Limb (tissue), 2 donors: ENCODE measurements around the gene HOXA7.

Source experiments
- DNase-seq, 2 donors: peaks; one replicate each; pipeline ENCODE4 v3.0.0-alpha.2; 2016; ENCODE audit errors: extremely low spot score in 2 of 2

The HOXA7 gene

DNA sequence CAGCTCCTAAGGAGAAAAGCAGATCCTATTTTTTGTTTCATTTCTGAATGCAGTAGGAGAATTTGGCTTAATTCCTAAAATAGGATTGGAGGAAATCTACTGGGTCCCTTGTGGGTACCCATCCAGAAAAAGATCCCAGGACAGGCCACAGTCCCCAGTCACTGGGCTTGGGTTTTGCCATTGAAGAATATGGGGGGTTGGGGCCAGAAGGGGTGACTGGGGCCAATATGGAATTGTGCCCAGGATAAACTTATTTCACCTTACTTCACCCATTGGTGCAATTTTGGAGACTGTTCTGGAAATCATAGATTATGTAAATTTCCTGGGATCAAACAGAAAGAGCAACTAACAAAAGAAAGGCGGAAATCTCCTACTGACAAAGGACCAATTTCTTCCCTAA lies 18.0 kb downstream of the HOXA7 start:
- DNase-seq = peak in 1 of 2 donors; percentile 35

DNA sequence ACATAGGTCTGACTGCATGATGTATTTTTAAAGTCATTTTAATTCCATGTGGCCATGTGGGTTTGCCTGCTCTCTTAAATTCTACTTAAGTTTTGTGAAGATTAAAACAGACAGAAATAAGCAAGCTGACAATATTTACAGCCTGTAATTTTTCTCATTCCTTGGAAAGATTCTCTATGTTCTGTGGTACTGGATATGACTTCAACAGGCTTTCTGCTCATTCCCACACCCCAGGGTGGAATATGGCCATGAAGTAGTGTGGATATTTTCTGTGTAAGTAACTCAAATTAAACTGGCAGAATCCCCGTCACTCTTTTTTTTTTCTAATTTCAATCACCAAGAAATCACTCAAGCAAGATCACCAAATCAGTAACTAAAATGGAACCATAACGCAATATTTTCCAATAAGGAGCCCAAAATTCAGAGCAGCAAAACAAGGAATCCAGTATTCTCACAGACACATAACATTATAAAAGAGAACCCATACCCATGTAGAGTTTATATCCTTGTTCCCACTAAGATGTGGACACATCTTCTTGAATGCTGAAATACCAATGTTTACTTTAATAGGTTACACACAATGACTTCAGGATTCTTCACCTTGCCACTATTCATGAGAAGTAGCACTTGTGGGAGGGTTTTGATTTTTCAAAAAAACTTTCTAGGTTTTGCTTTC lies 18.7 kb downstream of the HOXA7 start:
- DNase-seq = peak in 1 of 2 donors; percentile 19

DNA sequence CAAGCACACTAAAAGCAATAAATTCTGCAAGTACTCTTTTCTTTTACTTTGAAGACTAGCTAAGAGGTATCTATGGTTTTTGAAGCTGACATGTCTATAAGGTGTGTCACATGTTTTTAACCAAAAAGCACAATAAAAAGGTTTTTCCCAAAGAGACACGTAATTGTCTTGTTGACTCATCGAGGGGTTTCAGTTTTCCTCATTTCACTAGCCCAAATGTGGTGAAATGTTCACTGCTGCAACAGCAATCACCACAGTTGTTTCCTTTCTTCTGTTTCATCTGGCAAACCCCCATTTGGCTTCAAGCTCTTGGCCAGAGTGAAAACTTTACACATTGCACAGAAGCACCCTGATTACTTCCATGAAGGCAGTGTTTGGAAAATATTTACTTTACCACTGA lies 22.1 kb downstream of the HOXA7 start:
- DNase-seq = peak in 1 of 2 donors; percentile 27

DNA sequence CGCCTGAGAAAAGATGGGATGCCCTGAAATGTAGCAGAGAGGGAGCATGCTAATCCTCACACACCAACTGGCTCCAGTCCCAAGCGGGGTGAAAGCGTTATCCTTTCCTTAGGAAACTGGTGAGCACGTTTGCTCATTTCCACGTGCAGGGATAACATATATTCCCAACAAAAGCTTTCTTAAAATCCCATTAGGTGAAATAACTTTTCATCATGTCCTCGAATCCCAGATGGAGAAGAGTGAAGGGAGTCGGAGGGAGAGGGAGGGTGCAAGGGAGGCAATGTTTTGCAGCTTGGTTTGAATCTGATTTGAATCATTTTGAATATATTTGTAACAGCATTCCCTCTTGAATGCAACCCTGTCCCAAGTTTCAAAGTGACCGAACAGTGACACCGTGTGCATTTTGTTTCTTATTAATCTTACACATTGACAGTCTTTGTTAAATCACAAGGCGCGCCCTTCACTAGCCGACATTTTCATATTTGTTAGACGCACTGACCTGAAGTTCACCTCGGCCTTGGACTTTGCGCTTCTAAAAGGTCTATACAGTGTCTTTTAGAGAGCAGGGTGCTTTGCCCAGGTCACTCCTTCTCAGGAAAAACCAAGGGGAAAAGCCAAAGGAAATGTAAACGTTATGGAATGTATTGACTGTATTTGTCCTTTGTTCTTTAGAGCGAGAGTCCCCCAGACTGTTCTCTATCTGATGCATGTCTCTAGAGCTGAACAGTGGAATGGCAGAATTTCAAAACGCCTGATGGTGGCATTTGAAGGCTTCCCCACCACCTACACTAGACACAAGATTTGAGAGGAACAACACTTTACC lies 22.9 kb downstream of the HOXA7 start:
- DNase-seq = peak in 1 of 2 donors; percentile 38

DNA sequence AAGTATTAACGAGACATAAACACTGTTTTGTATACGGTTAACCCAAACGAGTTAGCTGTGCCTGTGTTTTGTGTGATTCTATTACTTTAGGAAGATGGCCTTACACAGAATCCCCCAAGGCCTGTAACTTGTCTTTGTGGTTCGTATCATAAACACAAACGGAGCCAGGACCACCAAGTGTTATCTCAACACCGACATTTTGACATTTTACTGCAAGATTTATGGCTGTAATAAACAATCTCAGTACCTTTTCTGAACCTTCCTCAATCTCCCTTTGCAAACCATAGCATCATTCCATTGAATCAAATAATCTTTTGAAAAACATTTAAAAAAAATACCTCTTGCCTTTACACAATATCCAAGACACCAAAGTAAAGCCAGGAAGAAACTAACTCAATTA lies 23.5 kb downstream of the HOXA7 start:
- DNase-seq = peak in 1 of 2 donors; percentile 11

DNA sequence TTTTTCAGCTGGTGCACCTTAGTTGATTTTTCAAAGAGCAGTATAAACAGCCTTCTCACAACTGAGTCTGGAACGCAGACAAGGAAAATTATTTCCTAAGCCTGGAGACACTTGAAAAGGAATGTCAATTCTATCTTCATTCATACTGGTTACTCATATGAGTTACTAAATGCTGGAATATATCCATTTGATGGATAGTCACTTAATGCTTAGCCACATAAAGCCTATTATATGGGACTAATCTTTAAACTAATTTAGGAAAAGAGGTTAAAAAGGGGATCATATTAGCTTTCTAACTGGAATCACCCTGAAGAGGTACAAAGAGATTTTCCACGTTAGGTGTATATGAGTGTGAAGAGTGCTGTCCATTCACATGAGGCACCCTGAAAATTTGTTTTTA lies 24.3 kb downstream of the HOXA7 start:
- DNase-seq = no peak

DNA sequence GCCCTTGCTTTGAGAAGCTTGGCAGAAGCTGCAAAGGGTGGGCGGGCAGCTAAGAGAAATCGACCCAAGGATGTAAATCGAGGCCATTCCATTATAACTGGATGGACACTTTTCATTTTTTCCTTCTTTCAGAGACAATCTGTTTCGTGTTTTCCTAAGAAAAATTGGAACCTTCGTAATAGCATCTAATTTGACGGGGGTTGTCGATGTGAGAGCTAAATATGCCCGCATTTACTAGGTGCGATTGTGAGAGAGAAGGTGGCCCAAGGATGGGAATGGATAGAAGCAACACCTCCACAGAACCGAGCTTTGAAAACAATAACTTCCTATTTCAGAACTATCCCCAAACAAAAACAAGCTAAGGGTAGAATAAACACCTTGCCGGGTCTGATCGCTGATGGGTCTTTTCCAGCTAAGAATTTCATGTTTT lies 25.1 kb downstream of the HOXA7 start:
- DNase-seq = no peak

DNA sequence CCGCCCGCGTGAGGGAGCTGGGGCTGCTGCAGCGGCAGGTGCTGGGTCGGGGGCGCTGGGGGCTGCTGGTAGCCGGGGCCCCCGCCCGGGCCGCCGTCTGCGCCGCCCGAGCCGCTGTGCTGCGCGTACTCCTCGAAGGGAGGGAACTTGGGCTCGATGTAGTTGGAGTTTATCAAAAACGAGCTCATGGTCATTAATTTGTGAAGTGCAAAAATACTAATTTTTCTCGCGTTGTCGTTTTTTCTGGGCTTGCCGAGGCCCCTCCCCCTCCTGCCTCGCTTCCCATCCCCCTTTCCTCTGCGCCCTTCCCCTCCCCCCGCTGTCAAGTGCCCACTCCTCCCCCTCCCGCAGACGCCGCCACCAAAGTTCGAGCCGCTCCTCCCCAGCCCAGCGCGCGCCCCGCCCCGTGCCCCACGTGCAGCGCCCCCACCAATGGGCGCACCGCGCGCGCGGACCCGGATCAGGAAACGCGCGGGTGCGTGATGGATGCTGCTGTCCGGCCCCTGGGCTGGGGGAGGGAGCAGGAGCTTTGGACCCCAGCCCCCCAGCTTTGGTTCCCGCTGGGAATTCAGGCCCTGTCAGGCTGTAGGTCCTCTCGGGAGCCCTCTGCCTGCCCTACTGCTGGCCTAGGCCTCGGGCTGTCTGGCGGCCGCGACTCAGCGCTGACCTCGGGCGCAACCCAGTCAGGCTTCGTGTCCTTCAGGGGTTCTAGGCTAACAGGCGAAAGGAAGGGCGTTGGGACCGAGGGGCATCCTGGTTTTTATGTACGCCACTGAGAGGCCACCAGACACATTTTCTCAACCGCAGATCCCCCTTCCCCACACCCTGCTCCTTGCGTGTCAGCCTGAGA lies 25.7 kb downstream of the HOXA7 start, which contains the start of gene HOXA4:
Gene HOXA4, minus strand, starts transcription at position 218 of the 850 bp plus-strand sequence. Its CDS starts 24 bp downstream, at position 194.
- peak; percentile 92 to 96 for DNase-seq

DNA sequence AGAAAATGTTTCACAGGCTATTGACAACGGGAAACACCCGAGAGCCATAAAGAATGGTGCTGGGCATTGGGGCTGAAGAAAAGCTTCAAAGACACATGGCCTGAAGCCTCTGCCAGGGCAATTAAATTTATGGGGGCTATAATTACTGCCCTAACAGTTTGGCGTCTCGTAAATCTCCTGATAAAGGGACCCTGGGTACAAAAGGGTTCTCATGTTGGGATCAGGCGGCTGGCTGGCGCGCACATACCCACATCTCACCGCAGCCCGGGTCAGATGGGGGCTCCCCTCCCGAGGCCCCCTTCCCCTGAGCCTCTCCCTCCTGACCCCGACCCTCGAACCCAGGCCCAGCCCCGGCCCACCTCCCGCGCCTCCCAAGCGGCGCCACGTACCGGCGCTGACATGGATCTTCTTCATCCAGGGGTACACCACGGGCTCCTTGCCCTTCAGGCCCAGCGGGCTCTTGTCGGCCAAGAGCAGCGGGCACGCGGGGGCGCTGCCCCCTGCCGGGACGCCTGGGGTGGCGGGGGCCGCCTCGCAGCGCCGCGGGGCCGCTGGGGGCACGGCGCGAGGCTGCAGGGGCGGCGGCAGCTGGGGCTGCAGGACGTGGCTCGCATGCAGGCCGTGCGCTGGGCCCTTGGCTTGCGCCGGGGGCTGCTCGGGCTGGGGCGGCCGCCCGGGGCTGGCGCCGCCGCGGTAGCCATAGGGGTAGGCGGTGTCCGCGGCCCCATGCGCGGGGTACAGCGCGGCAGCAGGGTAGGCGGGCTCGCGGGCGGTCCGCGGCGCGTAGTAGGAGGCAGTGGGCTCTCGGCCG lies 26.5 kb downstream of the HOXA7 start:
- peak in 1 of 2 donors; percentile 72 for DNase-seq

DNA sequence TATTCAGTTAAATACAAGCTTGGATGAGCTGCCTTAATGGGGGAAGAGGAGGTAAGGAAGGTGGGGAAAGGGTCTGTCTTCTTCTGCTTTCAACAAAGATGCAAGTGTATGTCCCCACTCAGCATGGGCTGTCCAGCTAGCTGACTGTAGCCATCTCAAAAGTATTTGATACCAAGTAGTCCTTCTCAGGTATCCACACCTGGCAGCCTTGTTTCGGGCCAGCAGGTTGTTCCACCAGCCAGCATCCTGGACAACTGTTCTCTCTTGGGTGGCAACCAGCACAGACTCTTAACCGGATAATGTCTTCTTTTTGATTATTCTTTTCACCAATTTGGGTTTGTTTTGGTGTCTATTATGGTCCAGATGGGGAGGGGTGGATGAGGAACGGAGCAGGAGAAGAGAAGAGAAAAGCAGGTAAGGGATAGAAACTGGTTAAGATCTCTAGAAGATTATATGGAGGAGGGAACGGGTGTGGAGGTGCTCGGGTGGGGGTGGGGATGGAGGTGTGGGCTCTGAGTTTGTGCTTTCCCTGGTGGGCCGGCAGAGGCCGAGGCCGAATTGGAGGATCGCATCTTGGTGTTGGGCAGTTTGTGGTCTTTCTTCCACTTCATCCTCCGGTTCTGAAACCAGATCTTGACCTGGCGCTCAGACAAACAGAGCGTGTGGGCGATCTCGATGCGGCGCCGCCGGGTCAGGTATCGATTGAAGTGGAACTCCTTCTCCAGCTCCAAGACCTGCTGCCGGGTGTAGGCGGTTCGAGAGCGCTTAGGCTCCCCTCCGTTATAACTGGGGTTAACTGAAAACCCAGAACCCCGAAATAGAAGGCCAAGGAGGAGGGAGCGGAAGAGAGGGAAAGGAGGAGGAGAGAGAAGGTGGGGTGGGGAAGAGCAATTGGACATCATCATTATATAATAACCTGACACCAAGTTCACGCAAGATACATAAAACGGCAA lies 27.4 kb downstream of the HOXA7 start:
- peak in 1 of 2 donors; percentile 43 for DNase-seq

DNA sequence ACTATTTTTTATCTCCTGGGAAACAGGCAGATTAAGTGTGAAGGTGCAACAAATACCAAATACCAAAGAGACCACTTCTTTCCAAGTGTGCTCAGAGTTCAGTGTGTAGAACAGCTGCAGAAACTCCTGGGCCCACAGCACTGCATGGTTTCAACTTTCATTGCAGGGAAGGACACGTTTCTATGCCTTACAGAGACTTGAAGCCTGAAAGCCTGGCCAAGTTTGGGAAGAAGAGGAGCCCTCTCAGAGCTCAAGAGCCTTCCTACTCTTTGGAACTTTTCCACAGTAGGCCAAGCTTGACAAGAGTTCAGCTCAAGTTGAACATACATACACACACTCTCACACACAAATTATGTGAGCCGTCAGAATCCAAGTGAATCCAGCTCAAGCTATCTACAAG lies 28.4 kb downstream of the HOXA7 start:
- DNase-seq = peak; percentile 57 to 90

DNA sequence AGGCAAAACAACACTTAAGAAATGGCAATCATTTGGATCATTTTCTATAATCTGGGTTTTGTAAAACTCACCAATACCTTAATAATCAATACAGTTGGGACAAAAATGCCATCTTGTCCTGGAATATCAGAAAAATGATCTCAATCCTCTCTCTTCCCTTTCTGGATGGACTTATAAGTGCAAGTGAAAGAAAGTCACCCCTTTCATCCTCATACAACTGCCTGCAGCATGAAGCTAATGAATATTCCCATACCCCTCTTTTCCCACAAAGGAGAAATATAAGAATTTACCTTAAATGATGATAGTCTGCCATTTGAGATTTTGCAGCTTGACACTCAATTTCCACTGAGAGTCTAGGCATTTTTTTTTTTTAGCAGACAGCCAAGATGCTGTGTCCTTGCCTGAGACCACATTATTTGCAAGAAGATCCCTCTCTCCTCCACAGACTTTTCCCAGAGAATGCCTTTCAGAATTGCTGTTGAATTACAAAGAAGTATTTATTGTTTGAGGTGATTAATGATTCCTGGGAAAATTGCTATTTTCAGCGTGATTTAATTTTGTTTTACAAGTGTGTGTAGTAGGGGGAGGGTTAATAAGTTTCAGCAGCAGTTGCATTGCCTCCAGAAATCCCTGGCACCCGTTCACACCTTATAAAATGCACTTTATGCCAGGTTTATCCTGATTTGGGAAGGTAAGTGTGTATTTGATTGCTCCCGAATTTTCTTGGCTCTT lies 29.7 kb downstream of the HOXA7 start:
- no peak for DNase-seq

DNA sequence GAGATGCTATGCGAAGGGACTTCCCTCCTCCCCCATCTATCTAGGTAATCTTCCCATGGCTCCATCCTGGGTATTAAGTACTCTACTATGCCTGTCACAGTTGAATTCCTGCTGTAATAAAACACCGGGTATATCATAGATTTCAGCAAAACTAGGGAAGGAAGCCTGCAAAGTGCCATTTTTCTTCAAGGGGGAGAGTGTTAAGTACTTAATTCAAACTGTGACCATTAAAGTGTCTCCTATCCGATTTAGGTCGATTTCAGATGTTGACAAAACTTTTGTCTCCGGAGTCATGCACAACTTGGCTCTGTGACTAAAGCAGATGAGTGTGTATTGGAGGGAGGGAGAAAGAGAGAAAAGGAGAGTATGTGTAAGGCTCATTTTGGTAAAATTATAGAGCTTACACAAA lies 30.5 kb downstream of the HOXA7 start:
- peak in 1 of 2 donors; percentile 14 for DNase-seq

DNA sequence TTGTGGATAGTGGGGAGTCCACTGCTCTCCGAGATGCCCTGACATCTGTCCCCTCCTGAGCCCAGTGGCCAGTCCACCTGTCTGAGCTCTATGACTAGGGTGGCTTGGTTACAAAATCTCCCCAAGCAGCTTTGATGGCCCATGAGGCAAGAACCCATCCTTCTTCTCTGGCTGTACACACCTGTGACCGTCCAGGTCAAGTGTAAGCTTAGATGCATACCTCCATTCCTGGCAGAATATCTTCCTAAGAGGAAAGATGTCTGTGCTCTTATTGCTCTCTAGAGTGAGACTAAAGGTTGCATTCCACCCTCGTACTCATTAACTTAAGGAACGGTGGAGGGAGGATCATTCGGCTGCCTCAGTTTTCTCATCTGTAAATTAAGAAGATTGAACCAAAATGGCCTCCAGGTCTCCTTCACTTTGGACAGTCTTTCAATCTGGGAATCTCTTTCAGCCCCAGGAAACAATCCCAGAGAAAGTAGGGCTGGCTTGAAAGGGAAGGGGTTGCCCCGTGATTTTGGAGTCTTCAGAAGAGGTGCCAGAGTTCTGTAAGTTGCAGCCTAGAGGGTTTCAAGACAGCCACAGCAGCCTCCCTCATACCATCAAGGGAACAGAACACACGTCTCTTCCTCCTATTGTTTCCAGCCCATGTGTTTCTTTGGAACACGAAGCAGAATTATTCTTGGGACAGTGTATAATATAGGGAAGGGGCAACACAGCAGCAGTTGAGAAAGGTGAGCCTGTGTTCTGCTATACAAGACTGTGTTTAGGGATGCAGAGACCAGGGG lies 31.4 kb downstream of the HOXA7 start:
- DNase-seq = peak in 1 of 2 donors; percentile 31

DNA sequence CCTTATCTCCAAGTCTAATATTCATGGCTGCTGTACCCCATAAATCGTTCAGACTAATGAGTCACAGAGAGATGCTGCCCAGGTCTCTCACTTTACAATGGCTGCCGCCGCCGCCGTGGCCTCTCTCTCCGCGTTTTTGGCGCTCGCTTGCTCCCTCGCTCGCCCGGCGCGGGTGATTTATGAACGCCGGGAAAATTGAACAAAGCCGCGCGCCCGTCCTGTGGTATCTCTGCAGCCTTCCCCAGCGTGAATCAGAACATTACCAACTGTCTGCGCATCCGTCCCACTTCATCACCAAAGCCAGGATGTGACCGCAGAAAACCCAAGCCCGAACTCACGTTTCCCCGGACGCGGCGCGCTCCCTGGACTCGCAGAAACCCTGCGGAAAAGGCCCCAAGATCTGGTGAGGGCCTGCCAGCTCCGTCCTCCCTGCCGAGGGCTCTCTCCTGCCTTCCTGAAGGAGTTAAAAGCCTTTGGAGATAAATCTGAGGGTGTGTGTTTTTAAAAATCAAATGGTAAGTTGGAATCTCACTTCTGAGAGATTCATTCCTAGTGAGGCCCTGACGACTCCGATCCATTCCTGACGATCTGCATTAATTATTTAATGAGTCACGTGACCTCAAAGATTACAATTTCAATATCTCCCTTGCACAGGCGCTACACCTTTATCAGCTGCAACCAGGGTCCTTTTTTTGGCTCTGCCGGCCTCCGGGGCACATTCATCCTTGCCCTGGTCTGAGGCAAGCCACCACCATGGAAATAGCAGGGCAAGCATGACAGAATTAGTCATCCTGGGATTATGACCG lies 32.2 kb downstream of the HOXA7 start:
- peak in 1 of 2 donors; percentile 73 for DNase-seq

DNA sequence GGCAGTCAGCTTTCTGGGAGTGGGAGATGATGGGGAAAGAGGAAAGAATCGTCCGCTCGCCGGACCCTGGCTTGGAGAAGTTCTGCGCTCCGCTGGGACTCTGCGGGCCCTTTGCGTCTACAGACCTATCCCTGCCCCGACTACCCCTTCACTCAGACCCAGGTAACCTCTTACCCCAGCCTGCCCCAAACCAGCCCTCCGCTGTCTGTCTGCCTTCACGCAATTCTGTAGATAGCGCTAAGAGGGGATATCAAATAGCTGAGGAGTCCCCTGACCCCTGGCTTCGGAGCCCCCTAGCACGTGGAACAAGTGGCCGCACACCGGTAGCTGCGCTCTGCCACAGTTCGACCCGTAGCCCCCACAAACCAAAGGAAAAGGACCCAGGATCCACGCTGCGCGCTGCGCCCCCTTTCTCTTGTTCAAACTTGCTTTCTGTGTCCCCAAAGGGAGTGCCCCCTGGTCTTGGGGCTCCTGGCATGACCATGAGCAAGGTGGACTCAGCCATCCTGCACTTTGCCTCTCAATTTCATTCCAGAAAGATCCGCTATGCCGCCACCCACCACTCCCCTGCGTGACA lies 32.9 kb downstream of the HOXA7 start:
- peak in 1 of 2 donors; percentile 57 for DNase-seq

DNA sequence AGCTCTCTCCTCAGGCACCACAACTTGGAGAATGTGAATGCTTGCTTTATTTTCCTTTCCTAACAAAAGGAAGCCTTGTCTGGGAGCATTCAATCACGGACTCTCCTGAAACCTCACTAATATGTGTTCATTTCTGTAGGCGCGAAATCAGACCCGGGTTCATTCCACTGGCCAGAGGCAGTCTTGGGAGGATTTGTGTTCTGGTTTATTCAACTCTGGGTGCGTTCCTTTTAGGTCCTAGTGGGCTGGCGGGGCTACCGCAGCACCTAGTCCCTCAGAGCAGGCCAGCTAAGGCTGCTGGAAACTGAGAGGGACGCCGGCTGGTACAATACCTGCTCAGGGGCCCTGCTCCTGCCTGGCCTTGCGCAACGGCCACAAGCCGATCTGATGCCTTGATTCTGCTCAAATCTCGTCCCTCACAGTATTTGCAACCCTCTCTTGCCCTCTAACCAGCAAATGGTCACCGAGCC lies 33.4 kb downstream of the HOXA7 start:
- peak in 1 of 2 donors; percentile 71 for DNase-seq
